HG03439 (cell line): Measurements from ENCODE around the gene GJD3.

Experiments
- ATAC-seq: cut with Tn5 transposase; IDR thresholded peaks from one replicate; pipeline ENCODE4 v1.9.1; 2021; ENCODE audit warnings: mild to moderate bottlenecking, moderate library complexity; ENCODE audit not compliant: unreplicated experiment

The GJD3 gene

GRCh38 chr17:40343219-40344119, 21.1 kb downstream of the GJD3 start:
- no peak for ATAC-seq

GRCh38 chr17:40342504-40343218, 21.9 kb downstream of the GJD3 start:
- no peak for ATAC-seq

GRCh38 chr17:40341808-40342503, 22.6 kb downstream of the GJD3 start:
- ATAC-seq: no peak

GRCh38 chr17:40340880-40341807, 23.4 kb downstream of the GJD3 start:
- peak; percentile 67 for ATAC-seq

- no peak for ATAC-seq
These were observed 24.2 kb downstream of the GJD3 start for GRCh38 chr17:40340327-40340726.

- ATAC-seq: no peak
These were observed 25.4 kb downstream of the GJD3 start for GRCh38 chr17:40338941-40339649.

- ATAC-seq: no peak
These were observed 26.5 kb downstream of the GJD3 start for GRCh38 chr17:40338058-40338457.

- no peak for ATAC-seq
These were observed 27.2 kb downstream of the GJD3 start for GRCh38 chr17:40337351-40337750.

GRCh38 chr17:40335620-40336019, 28.9 kb downstream of the GJD3 start:
- no peak for ATAC-seq

- no peak for ATAC-seq
These were observed 30.6 kb downstream of the GJD3 start for GRCh38 chr17:40333781-40334448.

- no peak for ATAC-seq
These were observed 32.5 kb downstream of the GJD3 start for GRCh38 chr17:40331743-40332641.

GRCh38 chr17:40330850-40331470, 33.6 kb downstream of the GJD3 start:
- no peak for ATAC-seq

- no peak for ATAC-seq
These were observed 34.4 kb downstream of the GJD3 start for GRCh38 chr17:40329839-40330794.

- ATAC-seq: no peak
These were observed 36.2 kb downstream of the GJD3 start for GRCh38 chr17:40328386-40328766.

- ATAC-seq: no peak
These were observed 36.7 kb downstream of the GJD3 start for GRCh38 chr17:40327735-40328385.

- ATAC-seq: no peak
These were observed 37.2 kb downstream of the GJD3 start for GRCh38 chr17:40327244-40327729.
